LNCaP clone FGC (cell line): ENCODE results near the gene MARS1.

Experiments
- DNase-seq: peaks from one replicate; pipeline ENCODE4 v3.0.0-alpha.2; 2011; ENCODE audit warnings: low read depth
- H3K4me3 ChIP-seq: 2 replicates; pipeline ENCODE4 v1.5.1; 2011; ENCODE audit warnings: mild to moderate bottlenecking, low read depth, low read length, control low read depth
- TF ChIP-seq, protein P1 (sequence below): IDR thresholded peaks from 2 replicates; pipeline ENCODE4 v1.5.1; 2012; ENCODE audit warnings: mild to moderate bottlenecking; ENCODE audit not compliant: control insufficient read depth, insufficient read depth; ENCODE audit errors: extremely low read depth

MARS1 gene

GRCh38 chr12:57446292-57446960 is 41.4 kb upstream of the MARS1 start:
- TF ChIP-seq, protein P1, sequence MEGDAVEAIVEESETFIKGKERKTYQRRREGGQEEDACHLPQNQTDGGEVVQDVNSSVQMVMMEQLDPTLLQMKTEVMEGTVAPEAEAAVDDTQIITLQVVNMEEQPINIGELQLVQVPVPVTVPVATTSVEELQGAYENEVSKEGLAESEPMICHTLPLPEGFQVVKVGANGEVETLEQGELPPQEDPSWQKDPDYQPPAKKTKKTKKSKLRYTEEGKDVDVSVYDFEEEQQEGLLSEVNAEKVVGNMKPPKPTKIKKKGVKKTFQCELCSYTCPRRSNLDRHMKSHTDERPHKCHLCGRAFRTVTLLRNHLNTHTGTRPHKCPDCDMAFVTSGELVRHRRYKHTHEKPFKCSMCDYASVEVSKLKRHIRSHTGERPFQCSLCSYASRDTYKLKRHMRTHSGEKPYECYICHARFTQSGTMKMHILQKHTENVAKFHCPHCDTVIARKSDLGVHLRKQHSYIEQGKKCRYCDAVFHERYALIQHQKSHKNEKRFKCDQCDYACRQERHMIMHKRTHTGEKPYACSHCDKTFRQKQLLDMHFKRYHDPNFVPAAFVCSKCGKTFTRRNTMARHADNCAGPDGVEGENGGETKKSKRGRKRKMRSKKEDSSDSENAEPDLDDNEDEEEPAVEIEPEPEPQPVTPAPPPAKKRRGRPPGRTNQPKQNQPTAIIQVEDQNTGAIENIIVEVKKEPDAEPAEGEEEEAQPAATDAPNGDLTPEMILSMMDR, result no peak
- H3K4me3 ChIP-seq, result no peak overlapping the region
- no peak for DNase-seq

GRCh38 chr12:57448669-57449068 is 39.2 kb upstream of the MARS1 start:
- DNase-seq, result no peak
- no peak overlapping the region for H3K4me3 ChIP-seq
- TF ChIP-seq, protein P1, result no peak

DNA sequence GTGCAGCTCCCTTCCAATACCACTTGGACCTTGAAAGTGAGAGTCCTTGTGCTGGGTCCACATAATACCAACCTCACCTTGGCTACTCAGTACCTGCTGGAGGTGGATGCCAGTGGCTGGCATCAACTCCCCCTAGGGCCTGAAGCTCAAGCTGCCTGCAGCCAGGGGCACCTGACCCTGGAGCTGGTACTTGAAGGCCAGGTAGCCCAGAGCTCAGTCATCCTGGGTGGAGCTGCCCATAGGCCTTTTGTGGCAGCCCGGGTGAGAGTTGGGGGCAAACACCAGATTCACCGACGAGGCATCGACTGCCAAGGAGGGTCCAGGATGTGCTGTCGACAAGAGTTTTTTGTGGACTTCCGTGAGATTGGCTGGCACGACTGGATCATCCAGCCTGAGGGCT is 38.5 kb upstream of the MARS1 start:
- no peak overlapping the region for H3K4me3 ChIP-seq
- no peak for DNase-seq
- TF ChIP-seq, protein P1, result no peak

- DNase-seq, result no peak
- no peak overlapping the region for H3K4me3 ChIP-seq
- TF ChIP-seq, protein P1, result no peak
Measured at GRCh38 chr12:57450057-57450456, 37.8 kb upstream of the MARS1 start.

DNA sequence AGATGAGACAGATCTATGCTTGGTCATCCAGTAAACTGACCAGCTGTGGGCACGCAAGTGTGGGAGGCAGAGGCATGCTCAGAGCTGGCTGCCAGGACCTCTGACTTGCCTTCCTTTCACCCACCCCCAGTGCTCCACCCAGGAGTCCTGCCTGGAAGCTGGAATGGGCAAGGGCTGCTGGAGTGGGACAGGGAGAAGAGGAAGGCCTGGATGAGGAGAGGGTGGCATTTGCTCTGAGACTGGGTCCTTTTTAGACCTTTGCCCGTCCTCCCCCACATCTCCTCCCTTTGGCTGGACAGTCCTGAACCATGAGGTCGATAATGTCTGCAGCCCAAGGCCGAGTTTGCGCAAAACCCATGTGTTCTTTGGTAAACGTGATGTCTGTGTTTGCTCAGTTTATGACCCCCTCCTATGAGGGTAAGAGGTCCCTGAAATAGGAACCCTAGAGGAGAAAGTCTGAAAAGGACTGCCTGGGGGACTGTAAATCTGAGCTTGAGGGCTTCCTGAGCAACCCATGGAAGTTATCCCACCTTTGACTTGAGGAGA is 36.6 kb upstream of the MARS1 start:
- no peak overlapping the region for H3K4me3 ChIP-seq
- TF ChIP-seq, protein P1, result no peak
- no peak for DNase-seq

DNA sequence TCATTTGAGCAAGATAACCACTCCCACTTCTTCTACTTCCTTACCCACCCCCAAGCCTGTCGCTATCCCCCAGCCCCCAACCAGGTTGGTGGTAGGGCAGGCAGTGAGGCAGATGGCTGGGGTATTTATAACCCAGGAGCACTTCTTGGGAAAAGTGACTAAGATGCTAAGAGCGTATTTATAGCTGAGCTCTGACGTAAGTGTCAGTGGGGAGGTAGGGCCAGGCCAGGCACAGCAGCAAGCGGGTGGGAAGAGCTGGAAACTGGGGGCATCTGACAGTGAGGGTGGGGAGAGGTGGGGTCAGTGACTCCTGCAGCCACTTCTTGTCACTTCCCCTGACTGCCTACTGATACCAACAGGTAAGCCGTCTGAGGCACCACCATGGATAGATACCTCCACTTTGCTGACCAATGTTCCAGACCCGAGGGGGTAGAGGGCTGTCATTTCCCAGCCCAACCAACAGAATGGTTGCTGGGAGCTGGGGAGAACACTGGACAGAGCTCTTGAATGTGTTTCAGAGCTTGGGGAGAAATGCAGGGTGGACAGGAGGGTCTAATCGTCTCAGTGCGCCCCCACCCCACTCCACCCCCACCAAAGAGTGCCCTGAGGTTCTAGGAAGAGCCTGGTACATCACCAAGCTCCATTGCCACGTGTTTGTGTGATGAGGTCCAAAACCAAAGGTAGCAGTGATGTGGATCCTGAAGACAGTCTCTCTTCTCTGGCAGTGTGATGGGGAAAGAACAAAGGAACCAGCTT is 35.5 kb upstream of the MARS1 start:
- no peak for DNase-seq
- TF ChIP-seq, protein P1, result no peak
- H3K4me3 ChIP-seq, result no peak overlapping the region
